ENCODE data around the gene PIK3IP1.

PIK3IP1 gene

GRCh38 chr22:31279327-31279669 is 13.0 kb downstream of the PIK3IP1 start:
- H3K4me1 ChIP-seq (ENCODE audit: insufficient read depth, low read length, poor library complexity, severe bottlenecking): peaks cover under 1% of the 10 kb centered on the region
- H3F3A ChIP-seq (ENCODE audit: low read depth): no peaks in the 10 kb centered on the region
- peaks cover under 1% of the 10 kb centered on the region for H4K20me1 ChIP-seq (ENCODE audit: insufficient read depth, low read length, poor library complexity, severe bottlenecking)
- no peaks in the 10 kb centered on the region for H3K9me3 ChIP-seq (ENCODE audit: insufficient read depth, low read depth, low read length)
- no peak overlapping the region for H2AFZ ChIP-seq (ENCODE audit: low read length)
- H3K4me3 ChIP-seq (ENCODE audit: low read length, poor library complexity, severe bottlenecking): no peak overlapping the region
- peaks cover 52% of the 10 kb centered on the region; the same call in 1 of the 2 replicates for H3K36me3 ChIP-seq (ENCODE audit: insufficient read depth, low read length)
- no peak for TF ChIP-seq EZH2phosphoT487 (IDR thresholded peaks at IDR 0.05; ENCODE audit: borderline replicate concordance)
- no peak for TF ChIP-seq CTCF (conservative IDR thresholded peaks at IDR 0.05; ENCODE audit: low read length)
- no peaks in the 10 kb centered on the region for H3K27me3 ChIP-seq (ENCODE audit: insufficient read depth, low read length, poor library complexity, severe bottlenecking)
- no peaks in the 10 kb centered on the region for H3K9me2 ChIP-seq (replicated peaks; ENCODE audit: low read depth, low read length)
- H3K4me2 ChIP-seq (ENCODE audit: low read depth, low read length, poor library complexity, severe bottlenecking): no peak overlapping the region
- no peak overlapping the region for H3K9ac ChIP-seq (ENCODE audit: low read depth, low read length, poor library complexity, severe bottlenecking)
- no peaks in the 10 kb centered on the region for H3K79me2 ChIP-seq (ENCODE audit: insufficient read depth, low read length)

- H3K36me3 ChIP-seq (ENCODE audit: insufficient read depth, low read length): peaks cover 57% of the 10 kb centered on the region; the same call in 1 of the 2 replicates
- H3K9ac ChIP-seq (ENCODE audit: low read depth, low read length, poor library complexity, severe bottlenecking): no peak overlapping the region
- TF ChIP-seq CTCF (conservative IDR thresholded peaks at IDR 0.05; ENCODE audit: low read length) (no peak), EZH2phosphoT487 (IDR thresholded peaks at IDR 0.05; ENCODE audit: borderline replicate concordance) (no peak)
- no peaks in the 10 kb centered on the region for H3F3A ChIP-seq (ENCODE audit: low read depth)
- no peaks in the 10 kb centered on the region for H3K9me3 ChIP-seq (ENCODE audit: insufficient read depth, low read depth, low read length)
- no peak overlapping the region for H2AFZ ChIP-seq (ENCODE audit: low read length)
- no peaks in the 10 kb centered on the region for H3K27me3 ChIP-seq (ENCODE audit: insufficient read depth, low read length, poor library complexity, severe bottlenecking)
- no peaks in the 10 kb centered on the region for H3K9me2 ChIP-seq (replicated peaks; ENCODE audit: low read depth, low read length)
- no peak overlapping the region for H3K4me2 ChIP-seq (ENCODE audit: low read depth, low read length, poor library complexity, severe bottlenecking)
- H3K79me2 ChIP-seq (ENCODE audit: insufficient read depth, low read length): no peaks in the 10 kb centered on the region
- H4K20me1 ChIP-seq (ENCODE audit: insufficient read depth, low read length, poor library complexity, severe bottlenecking): no peaks in the 10 kb centered on the region
- no peak overlapping the region for H3K4me3 ChIP-seq (ENCODE audit: low read length, poor library complexity, severe bottlenecking)
- no peaks in the 10 kb centered on the region for H3K4me1 ChIP-seq (ENCODE audit: insufficient read depth, low read length, poor library complexity, severe bottlenecking)
Observed at GRCh38 chr22:31278626-31279326, 13.5 kb downstream of the PIK3IP1 start.

GRCh38 chr22:31278151-31278621 is 14.1 kb downstream of the PIK3IP1 start:
- Histone ChIP-seq H3F3A (ENCODE audit: low read depth) (no peaks in the 10 kb centered on the region), H2AFZ (ENCODE audit: low read length) (no peak overlapping the region), H3K9ac (ENCODE audit: low read depth, low read length, poor library complexity, severe bottlenecking) (no peak overlapping the region), H3K9me3 (ENCODE audit: insufficient read depth, low read depth, low read length) (no peaks in the 10 kb centered on the region), H3K9me2 (replicated peaks; ENCODE audit: low read depth, low read length) (no peaks in the 10 kb centered on the region), H3K4me3 (ENCODE audit: low read length, poor library complexity, severe bottlenecking) (no peak overlapping the region), H3K36me3 (ENCODE audit: insufficient read depth, low read length) (peaks cover 61% of the 10 kb centered on the region; the same call in 1 of the 2 replicates), H3K4me1 (ENCODE audit: insufficient read depth, low read length, poor library complexity, severe bottlenecking) (no peaks in the 10 kb centered on the region), H3K79me2 (ENCODE audit: insufficient read depth, low read length) (no peaks in the 10 kb centered on the region), H3K27me3 (ENCODE audit: insufficient read depth, low read length, poor library complexity, severe bottlenecking) (no peaks in the 10 kb centered on the region), H4K20me1 (ENCODE audit: insufficient read depth, low read length, poor library complexity, severe bottlenecking) (no peaks in the 10 kb centered on the region), H3K4me2 (ENCODE audit: low read depth, low read length, poor library complexity, severe bottlenecking) (no peak overlapping the region)
- TF ChIP-seq CTCF (conservative IDR thresholded peaks at IDR 0.05; ENCODE audit: low read length) (no peak), EZH2phosphoT487 (IDR thresholded peaks at IDR 0.05; ENCODE audit: borderline replicate concordance) (no peak)
